GM23338 (cell line): ENCODE data around the gene TMEM87B. TPM values are rescaled to one million over a fixed set of nuclear protein-coding genes. Genes with fewer than 3 reads are reported as not detected.

Experiments
- ATAC-seq: fragments of 200-7000 bp; cut with Tn5 transposase; 3 replicates; pipeline ENCODE4 v1.9.1; 2020
- DNase-seq: peaks from one replicate; pipeline ENCODE4 v3.0.0-alpha.2; 2015; ENCODE audit warnings: low spot score
- H2AFZ ChIP-seq: fragments of 200-600 bp; sonication (generic); 2 replicates; pipeline ENCODE4 v1.8.0; 2016; ENCODE audit warnings: antibody characterized with exemption, mild to moderate bottlenecking, moderate library complexity
- H3F3A ChIP-seq: fragments of 200-600 bp; sonication (generic); replicated peaks from 2 replicates; pipeline ENCODE4 v1.8.0; 2017; ENCODE audit warnings: antibody characterized with exemption, mixed run types, low read depth
- H3K27ac ChIP-seq: fragments of 200-600 bp; sonication (generic); 2 replicates; pipeline ENCODE4 v1.6.1; 2016; ENCODE audit warnings: low read depth
- H3K27me3 ChIP-seq: fragments of 200-600 bp; sonication (generic); 2 replicates; pipeline ENCODE4 v1.8.0; 2016; ENCODE audit warnings: mild to moderate bottlenecking, mixed run types, moderate library complexity; ENCODE audit not compliant: insufficient read depth
- H3K36me3 ChIP-seq: fragments of 200-600 bp; sonication (generic); 2 replicates; pipeline ENCODE4 v1.8.0; 2016; ENCODE audit warnings: mild to moderate bottlenecking; ENCODE audit not compliant: insufficient read depth
- H3K4me1 ChIP-seq: fragments of 200-600 bp; sonication (generic); 2 replicates; pipeline ENCODE4 v1.8.0; 2016; ENCODE audit warnings: mild to moderate bottlenecking, moderate library complexity; ENCODE audit not compliant: insufficient read depth
- H3K4me2 ChIP-seq: fragments of 200-600 bp; sonication (generic); 2 replicates; pipeline ENCODE4 v1.7.1; 2017; ENCODE audit warnings: mixed run types
- H3K4me3 ChIP-seq: fragments of 200-600 bp; sonication (generic); 2 replicates; pipeline ENCODE4 v1.6.1; 2016; ENCODE audit warnings: mixed run types
- H3K79me2 ChIP-seq: fragments of 200-600 bp; sonication (generic); replicated peaks from 2 replicates; pipeline ENCODE4 v1.8.0; 2017; ENCODE audit warnings: mild to moderate bottlenecking; ENCODE audit not compliant: insufficient read depth
- H3K9me2 ChIP-seq: fragments of 200-600 bp; sonication (generic); 2 replicates; pipeline ENCODE4 v1.8.0; 2017; ENCODE audit not compliant: insufficient read depth
- H4K20me1 ChIP-seq: fragments of 200-600 bp; sonication (generic); replicated peaks from 2 replicates; pipeline ENCODE4 v1.8.0; 2017; ENCODE audit warnings: mild to moderate bottlenecking; ENCODE audit not compliant: insufficient read depth
- H3K27ac Mint-ChIP-seq: 2 replicates; pipeline ENCODE4 v1.8.0; 2020; ENCODE audit warnings: inconsistent platforms, mild to moderate bottlenecking, moderate library complexity, mixed read lengths
- H3K27me3 Mint-ChIP-seq: 3 replicates; pipeline ENCODE4 v1.8.0; 2022; ENCODE audit warnings: low read depth, mild to moderate bottlenecking, moderate library complexity, mixed read lengths, inconsistent platforms; ENCODE audit not compliant: insufficient read depth, poor library complexity
- H3K36me3 Mint-ChIP-seq: 3 replicates; pipeline ENCODE4 v1.8.0; 2021; ENCODE audit warnings: low read depth, mild to moderate bottlenecking, inconsistent platforms, moderate library complexity, mixed read lengths
- H3K4me1 Mint-ChIP-seq: 3 replicates; pipeline ENCODE4 v1.8.0; 2020; ENCODE audit warnings: mild to moderate bottlenecking, inconsistent platforms, mixed read lengths
- H3K4me3 Mint-ChIP-seq: 3 replicates; pipeline ENCODE4 v1.8.0; 2021; ENCODE audit warnings: moderate library complexity, mild to moderate bottlenecking, inconsistent platforms, mixed read lengths
- H3K9me3 Mint-ChIP-seq: 3 replicates; pipeline ENCODE4 v1.8.0; 2020; ENCODE audit warnings: moderate library complexity, mild to moderate bottlenecking, inconsistent platforms, mixed read lengths
- EZH2 ChIP-seq: fragments of 200-600 bp; sonication (generic); IDR thresholded peaks from one replicate; pipeline ENCODE4 v1.8.0; 2017; ENCODE audit warnings: antibody characterized with exemption, mild to moderate bottlenecking, low read depth; ENCODE audit not compliant: unreplicated experiment
- EZH2phosphoT487 ChIP-seq: fragments of 200-600 bp; sonication (generic); IDR thresholded peaks from one replicate; pipeline ENCODE4 v1.8.1; 2018; ENCODE audit warnings: antibody characterized with exemption; ENCODE audit not compliant: unreplicated experiment
- POLR2AphosphoS5 ChIP-seq: IDR thresholded peaks from 2 replicates; pipeline ENCODE4 v1.6.1; 2016; ENCODE audit warnings: antibody characterized with exemption, low read depth
- ZNF114 ChIP-seq: fragments of 250-450 bp; sonication (Bioruptor Pico); IDR thresholded peaks from 2 replicates; pipeline ENCODE4 v1.5.0; 2020; ENCODE audit warnings: mild to moderate bottlenecking, moderate library complexity
- ZNF331 ChIP-seq: fragments of 250-450 bp; sonication (Bioruptor Pico); IDR thresholded peaks from 2 replicates; pipeline ENCODE4 v1.5.0; 2020; ENCODE audit warnings: low read depth, mild to moderate bottlenecking, moderate library complexity
- polyA plus RNA-seq: library from polyadenylated mRNA; unstranded; fragments of >200 nt; fragmentation: Nextera tagmentation; extraction: Ambion mirVana; gene quantifications from 2 replicates; pipeline ENCODE4 v1.2.1, GENCODE V29; 2016
- total RNA-seq: library from RNA; depleted of rRNA; stranded (reverse); fragments of >200 nt; shearing (Covaris generic); gene quantifications from 2 replicates; pipeline ENCODE4 v1.2.3, GENCODE V29; 2014
- TF ChIP-seq, protein P1 (sequence below): IDR thresholded peaks from 2 replicates; pipeline ENCODE4 v1.6.1; 2016; ENCODE audit warnings: antibody characterized with exemption
- TF ChIP-seq, protein P2 (sequence below): IDR thresholded peaks from one replicate; pipeline ENCODE4 v1.6.1; 2018; ENCODE audit warnings: antibody characterized with exemption; ENCODE audit not compliant: unreplicated experiment

TMEM87B gene
- total and polyA plus RNA-seq, 2 experiments from 2014 or later: 7.0 to 15.4 TPM

DNA sequence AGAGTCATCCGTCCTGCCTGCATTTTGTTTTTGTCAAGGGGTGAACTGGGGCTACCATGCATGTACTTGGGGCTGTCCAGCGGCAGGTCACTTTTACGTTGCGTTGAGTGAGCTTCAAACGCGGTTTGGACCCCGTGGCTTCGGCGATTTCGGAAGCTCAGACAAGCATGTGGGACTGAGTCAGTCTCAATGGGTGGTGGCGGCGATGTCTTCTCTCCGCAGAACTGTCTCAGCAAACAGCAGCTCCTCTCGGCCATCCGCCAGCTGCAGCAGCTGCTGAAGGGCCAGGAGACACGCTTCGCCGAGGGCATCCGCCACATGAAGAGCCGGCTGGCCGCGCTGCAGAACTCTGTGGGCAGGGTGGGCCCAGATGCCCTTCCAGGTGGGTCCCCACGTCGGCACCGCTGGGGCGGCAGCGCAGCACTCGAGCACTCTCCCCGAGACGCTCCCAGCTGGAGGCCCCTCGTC is 104.4 kb downstream of the TMEM87B start (continued):
- TF ChIP-seq ZNF331 (CRISPR knock-in tag) (no peak), EZH2 (no peak), ZNF114 (CRISPR knock-in tag) (no peak), POLR2AphosphoS5 (no peak)
- TF ChIP-seq, protein P1, sequence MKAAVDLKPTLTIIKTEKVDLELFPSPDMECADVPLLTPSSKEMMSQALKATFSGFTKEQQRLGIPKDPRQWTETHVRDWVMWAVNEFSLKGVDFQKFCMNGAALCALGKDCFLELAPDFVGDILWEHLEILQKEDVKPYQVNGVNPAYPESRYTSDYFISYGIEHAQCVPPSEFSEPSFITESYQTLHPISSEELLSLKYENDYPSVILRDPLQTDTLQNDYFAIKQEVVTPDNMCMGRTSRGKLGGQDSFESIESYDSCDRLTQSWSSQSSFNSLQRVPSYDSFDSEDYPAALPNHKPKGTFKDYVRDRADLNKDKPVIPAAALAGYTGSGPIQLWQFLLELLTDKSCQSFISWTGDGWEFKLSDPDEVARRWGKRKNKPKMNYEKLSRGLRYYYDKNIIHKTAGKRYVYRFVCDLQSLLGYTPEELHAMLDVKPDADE: no peak
- TF ChIP-seq, protein P2, sequence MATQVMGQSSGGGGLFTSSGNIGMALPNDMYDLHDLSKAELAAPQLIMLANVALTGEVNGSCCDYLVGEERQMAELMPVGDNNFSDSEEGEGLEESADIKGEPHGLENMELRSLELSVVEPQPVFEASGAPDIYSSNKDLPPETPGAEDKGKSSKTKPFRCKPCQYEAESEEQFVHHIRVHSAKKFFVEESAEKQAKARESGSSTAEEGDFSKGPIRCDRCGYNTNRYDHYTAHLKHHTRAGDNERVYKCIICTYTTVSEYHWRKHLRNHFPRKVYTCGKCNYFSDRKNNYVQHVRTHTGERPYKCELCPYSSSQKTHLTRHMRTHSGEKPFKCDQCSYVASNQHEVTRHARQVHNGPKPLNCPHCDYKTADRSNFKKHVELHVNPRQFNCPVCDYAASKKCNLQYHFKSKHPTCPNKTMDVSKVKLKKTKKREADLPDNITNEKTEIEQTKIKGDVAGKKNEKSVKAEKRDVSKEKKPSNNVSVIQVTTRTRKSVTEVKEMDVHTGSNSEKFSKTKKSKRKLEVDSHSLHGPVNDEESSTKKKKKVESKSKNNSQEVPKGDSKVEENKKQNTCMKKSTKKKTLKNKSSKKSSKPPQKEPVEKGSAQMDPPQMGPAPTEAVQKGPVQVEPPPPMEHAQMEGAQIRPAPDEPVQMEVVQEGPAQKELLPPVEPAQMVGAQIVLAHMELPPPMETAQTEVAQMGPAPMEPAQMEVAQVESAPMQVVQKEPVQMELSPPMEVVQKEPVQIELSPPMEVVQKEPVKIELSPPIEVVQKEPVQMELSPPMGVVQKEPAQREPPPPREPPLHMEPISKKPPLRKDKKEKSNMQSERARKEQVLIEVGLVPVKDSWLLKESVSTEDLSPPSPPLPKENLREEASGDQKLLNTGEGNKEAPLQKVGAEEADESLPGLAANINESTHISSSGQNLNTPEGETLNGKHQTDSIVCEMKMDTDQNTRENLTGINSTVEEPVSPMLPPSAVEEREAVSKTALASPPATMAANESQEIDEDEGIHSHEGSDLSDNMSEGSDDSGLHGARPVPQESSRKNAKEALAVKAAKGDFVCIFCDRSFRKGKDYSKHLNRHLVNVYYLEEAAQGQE: no peak

DNA sequence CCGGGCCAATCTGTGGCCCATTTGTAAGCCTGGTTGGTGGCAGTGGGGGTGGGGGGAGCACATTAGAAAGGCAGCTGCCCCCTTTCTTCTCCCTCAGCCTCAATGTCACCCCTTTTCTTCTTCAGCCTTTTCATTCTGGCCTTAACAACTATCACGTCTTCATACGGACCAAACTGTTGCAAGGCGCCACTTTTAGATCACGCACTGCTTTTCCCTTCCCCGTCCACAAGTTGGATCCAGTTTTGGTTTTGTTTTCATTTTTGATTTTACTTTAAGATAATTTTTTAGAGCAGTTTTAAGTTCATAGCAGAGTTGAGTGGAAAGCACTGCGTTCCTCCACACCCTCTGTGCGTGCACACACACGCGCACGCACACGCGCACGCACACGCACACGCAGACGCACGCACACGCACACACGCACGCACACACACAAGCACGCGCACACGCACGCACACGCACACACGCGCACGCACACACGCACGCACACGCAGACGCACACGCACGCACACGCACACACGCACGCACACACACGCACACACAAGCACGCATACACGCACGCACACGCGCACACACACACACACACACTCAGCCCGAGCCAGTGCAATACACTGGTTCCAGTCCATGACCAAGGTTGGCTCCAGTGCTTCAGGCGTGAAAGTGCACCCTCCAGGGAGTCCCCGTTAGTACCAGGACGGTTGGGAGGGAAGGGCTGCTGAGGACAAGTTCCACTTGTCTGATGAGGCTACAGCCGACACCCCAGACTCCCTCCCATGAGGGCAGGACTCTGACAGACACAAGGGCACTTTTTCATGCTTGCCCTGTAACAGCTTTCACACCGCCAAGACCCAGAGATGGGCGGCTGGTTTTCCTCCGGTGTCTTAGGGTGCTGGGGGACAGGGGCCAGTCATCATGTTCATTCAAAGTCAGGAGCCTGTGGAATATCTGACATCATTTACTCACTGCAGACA is 105.5 kb downstream of the TMEM87B start:
- Histone ChIP-seq H3K4me1 (no peaks in the 10 kb centered on the region), H2AFZ (no peak overlapping the region), H3F3A (no peaks in the 10 kb centered on the region), H4K20me1 (no peaks in the 10 kb centered on the region), H3K4me2 (no peak overlapping the region), H3K79me2 (no peaks in the 10 kb centered on the region), H3K36me3 (no peaks in the 10 kb centered on the region), H3K27ac (no peak overlapping the region), H3K4me3 (no peak overlapping the region), H3K27me3 (no peaks in the 10 kb centered on the region), H3K9me2 (no peaks in the 10 kb centered on the region)
- Mint-ChIP-seq H3K9me3 (no peaks in the 10 kb centered on the region), H3K27ac (no peak overlapping the region), H3K27me3 (peaks cover 9% of the 10 kb centered on the region), H3K4me3 (no peak overlapping the region), H3K36me3 (no peaks in the 10 kb centered on the region), H3K4me1 (peaks cover 4% of the 10 kb centered on the region)
- ATAC-seq: no peak
- TF ChIP-seq EZH2phosphoT487: no peak
- no peak for DNase-seq
